GM12864 (cell line): Measurements from ENCODE around the gene HDAC3.
"Not testable (repeated sequence)": the region's sequence is repeated elsewhere in the genome, so short reads cannot be mapped to it uniquely, and the experiment has no call there.

ENCODE experiments used
- DNase-seq: peaks from one replicate; pipeline ENCODE4 v3.0.0-alpha.2; 2011; ENCODE audit warnings: low read depth
- H3K4me3 ChIP-seq: 2 replicates; pipeline ENCODE4 v1.5.1; 2011; ENCODE audit warnings: mild to moderate bottlenecking, low read depth, low read length, control low read depth
- TF ChIP-seq, protein P1 (sequence below): IDR thresholded peaks from 2 replicates; pipeline ENCODE4 v1.5.1; 2011; ENCODE audit warnings: low read depth, mild to moderate bottlenecking, moderate library complexity, low read length, control low read depth, inconsistent platforms; ENCODE audit errors: missing control alignments

HDAC3 gene

DNA sequence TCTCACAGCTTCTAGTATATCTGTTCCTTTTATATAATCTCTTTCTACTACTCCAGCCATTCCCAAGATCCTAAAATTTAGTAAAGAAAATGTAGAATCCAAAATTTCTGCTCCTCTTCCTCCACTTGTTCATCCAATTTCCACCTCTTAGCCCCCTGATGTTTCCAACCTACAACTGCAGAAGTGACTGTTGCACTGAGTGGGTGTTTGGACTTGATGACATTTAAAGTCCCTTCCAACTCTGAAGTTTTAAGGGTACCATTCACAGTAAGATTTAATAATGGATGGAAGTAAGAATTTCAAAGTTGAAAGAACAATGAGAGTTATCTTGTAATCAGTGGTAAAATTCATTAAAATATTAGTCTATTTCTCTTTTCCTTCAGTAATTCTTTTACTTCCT, 23.3 kb downstream of the HDAC3 start:
- TF ChIP-seq, protein P1, sequence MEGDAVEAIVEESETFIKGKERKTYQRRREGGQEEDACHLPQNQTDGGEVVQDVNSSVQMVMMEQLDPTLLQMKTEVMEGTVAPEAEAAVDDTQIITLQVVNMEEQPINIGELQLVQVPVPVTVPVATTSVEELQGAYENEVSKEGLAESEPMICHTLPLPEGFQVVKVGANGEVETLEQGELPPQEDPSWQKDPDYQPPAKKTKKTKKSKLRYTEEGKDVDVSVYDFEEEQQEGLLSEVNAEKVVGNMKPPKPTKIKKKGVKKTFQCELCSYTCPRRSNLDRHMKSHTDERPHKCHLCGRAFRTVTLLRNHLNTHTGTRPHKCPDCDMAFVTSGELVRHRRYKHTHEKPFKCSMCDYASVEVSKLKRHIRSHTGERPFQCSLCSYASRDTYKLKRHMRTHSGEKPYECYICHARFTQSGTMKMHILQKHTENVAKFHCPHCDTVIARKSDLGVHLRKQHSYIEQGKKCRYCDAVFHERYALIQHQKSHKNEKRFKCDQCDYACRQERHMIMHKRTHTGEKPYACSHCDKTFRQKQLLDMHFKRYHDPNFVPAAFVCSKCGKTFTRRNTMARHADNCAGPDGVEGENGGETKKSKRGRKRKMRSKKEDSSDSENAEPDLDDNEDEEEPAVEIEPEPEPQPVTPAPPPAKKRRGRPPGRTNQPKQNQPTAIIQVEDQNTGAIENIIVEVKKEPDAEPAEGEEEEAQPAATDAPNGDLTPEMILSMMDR: no peak
- no peak overlapping the region for H3K4me3 ChIP-seq
- DNase-seq: no peak

DNA sequence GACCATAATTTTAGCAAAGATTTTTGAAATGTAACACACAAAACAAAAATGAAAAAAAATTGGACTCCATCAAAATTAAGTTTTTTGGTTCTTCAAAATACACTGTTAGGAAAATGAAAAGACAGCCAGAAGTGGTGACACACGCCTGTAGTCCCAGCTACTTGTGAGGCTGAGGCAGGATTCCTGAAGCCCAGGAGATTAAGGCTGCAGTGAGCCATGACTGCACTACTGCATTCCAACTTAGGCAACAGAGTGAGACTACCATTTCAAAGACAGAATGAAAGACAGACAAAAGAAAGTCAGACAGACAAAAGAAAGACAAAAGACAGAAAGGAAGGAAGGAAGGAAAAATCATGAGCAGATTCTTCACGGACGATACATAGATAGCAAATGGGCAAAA, 25.4 kb downstream of the HDAC3 start:
- no peak for DNase-seq
- TF ChIP-seq, protein P1: no peak
- H3K4me3 ChIP-seq: no peak overlapping the region

DNA sequence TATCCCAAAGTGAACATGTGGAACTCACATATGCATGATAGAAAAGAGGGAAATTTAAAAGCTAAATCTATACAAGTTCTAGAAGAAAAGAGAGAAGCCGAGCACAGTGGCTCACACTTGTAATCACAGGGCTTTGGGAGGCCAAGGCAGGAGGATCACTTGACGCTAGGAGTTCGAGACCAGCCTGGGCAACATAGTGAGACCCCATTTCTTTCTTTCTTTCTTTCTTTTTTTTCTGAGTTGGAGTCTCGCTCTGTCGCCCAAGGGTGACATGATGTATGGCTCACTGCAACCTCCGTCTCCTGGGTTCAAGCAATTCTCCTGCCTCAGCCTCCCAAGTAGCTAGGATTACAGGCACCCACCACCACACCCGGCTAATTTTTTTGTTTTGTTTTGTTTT, 26.7 kb downstream of the HDAC3 start:
- not testable (repeated sequence) for DNase-seq

DNA sequence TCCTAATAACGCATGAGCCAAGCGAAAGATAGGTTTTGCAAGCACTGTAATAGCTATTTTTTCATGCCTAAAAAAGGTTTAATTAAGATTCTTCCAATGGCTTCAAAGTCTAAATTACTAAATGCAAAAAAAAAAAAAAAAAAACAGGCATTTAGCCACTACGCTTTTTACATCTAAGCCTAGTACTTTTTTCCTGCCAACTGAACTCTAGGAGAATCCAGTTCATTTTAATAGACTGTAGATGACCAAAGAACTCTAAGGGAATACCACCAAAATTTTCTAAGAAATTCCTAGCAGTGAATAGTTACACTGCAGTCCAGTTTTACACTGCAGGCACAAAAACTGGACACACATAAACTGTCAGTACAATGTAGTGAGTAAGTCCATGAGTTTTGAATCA, 27.6 kb downstream of the HDAC3 start:
- DNase-seq: no peak
- H3K4me3 ChIP-seq: no peak overlapping the region
- TF ChIP-seq, protein P1: no peak

More for the DNA sequence above, 26.7 kb downstream of the HDAC3 start:
- H3K4me3 ChIP-seq: not testable (repeated sequence)

DNA sequence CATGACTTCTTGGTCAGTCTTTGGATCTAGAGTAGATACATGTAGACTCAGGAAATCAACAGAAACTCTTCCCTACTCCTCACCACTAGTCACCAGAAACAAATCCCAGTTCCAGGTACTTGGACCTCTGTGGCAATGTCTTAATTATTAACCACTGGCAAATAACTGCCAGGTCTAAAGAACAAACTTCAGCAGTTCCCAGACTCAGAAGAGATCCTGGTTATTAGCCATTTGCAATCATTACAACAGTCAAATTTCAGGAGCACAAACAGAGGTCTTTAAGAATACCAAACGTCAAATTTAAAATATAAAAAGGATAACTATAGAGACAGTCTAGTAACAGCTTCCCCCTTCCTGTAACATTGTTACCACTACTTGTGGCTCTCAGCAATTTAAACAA, 28.1 kb downstream of the HDAC3 start:
- no peak for DNase-seq
- H3K4me3 ChIP-seq: no peak overlapping the region
- TF ChIP-seq, protein P1: no peak

DNA sequence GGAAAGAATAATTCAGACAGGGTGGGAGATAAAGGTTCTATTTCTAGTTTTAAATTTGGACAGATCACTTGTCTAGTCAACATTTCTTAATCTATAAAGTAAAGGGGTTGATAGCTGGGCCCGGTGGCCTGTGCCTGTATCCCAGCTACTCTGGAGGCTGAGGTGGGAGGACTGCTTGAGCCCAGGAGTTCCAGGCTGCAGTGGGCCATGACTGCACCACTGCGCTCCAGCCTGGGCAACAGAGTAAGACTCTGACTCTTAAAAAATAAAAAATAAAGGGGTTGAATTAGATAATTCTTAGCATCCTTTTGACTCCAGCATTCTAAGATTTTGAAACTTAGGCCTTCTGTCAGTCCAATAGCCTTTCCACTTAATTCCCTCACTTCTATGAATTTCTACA, 28.6 kb downstream of the HDAC3 start:
- TF ChIP-seq, protein P1: no peak
- no peak overlapping the region for H3K4me3 ChIP-seq
- DNase-seq: no peak

DNA sequence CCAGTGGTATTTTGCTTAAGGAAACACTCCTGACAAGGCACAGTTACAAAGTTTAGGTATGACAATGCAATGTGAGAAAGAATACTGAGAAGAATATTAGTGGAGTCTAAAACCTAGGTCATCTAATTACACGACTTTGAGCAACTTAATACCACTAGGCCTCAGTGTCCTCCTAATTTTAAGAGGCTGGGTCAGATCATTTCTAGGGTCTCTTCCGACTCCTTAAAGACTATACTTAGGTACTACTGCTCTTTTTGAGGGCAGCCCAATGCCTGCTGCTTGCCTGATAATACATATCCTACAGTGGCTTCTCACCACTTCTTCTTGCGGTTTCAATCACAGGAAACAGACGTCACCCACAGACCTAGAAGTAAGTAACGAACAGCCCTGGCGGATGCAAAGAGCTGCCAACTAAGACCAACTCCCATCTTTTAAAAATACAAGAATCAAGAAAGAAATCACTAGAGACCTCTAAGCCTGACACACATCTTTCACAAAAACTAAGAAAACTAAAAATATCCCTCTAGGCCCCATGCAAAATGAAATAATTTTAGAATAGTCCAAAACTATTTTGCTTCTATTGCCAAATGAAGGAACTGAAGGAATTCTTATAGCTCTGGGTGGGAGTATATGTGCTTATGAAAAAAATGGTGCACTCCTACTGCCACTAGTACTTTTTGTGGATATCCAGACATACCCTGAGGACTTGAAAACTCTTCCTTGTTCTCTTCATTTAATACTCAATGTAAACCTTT, 30.9 kb downstream of the HDAC3 start:
- DNase-seq: peak; percentile 89
- peak overlapping the region; percentile 2; the same call in 1 of the 2 replicates for H3K4me3 ChIP-seq
- TF ChIP-seq, protein P1: peak; percentile 1
